ENCODE results near the gene AGTR1.

- TF ChIP-seq CTCF (IDR thresholded peaks at IDR 0.05; ENCODE audit: low read depth, low read length, poor library complexity, severe bottlenecking) (no peak), EZH2phosphoT487 (IDR thresholded peaks at IDR 0.05; ENCODE audit: borderline replicate concordance, low read length) (no peak)
Observed at GRCh38 chr3:148778926-148779325, 81.2 kb downstream of the AGTR1 start.

Data from DOHH2 (cell line).